ENCODE data around the gene ZNF746. TPM values are rescaled to one million over a fixed set of nuclear protein-coding genes. Genes with fewer than 3 reads are reported as not detected.

Gene ZNF746
- polyA plus RNA-seq, 1 donor from 2014 or later = 17.2 TPM

DNA sequence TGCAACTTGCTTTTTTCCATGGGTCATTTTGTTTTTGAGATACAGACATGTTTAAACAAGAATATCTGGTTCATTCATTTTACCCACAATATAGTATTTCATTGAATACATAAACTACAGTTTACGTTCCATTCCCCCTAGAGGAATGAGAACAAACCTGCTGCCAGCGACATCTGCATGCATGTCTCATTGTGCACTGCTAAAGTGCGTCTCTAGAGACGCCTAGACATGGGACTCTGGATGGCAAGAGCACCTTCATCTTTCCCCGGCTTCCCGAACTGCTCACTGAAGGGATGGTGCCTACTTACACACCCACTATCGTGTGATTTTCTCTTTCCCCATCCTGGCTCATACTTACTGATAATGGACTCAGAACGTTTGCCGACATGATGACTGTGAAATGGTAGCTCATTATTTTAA, 35.5 kb downstream of the ZNF746 start:
- Histone ChIP-seq H3K27ac (ENCODE audit: low read length) (no peak overlapping the region), H3K9me3 (ENCODE audit: low read length) (no peaks in the 10 kb centered on the region), H3K27me3 (ENCODE audit: insufficient read depth, low read depth, low read length) (no peaks in the 10 kb centered on the region), H3K4me3 (ENCODE audit: low read length) (no peak overlapping the region), H4K20me1 (ENCODE audit: insufficient read depth) (no peaks in the 10 kb centered on the region), H3K36me3 (ENCODE audit: insufficient read depth, low read length) (no peaks in the 10 kb centered on the region), H3K79me2 (replicated peaks; ENCODE audit: insufficient read depth, low read length) (peaks cover 21% of the 10 kb centered on the region), H3K9ac (ENCODE audit: low read length) (no peak overlapping the region), H3K4me2 (ENCODE audit: low read length) (no peak overlapping the region), H3K9me2 (ENCODE audit: insufficient read depth, low read length) (no peaks in the 10 kb centered on the region), H3F3A (ENCODE audit: insufficient read depth, low read length, poor library complexity, severe bottlenecking) (peaks cover 3% of the 10 kb centered on the region), H2AFZ (ENCODE audit: low read depth, low read length) (no peak overlapping the region)
- TF ChIP-seq SMC3 (conservative IDR thresholded peaks at IDR 0.05; ENCODE audit: poor library complexity) (no peak), POLR2AphosphoS5 (IDR thresholded peaks at IDR 0.05) (no peak), RAD21 (conservative IDR thresholded peaks at IDR 0.05) (no peak), EZH2 (IDR thresholded peaks at IDR 0.05; ENCODE audit: borderline replicate concordance, insufficient read depth, low read length, poor library complexity, severe bottlenecking) (no peak), MXI1 (conservative IDR thresholded peaks at IDR 0.05; ENCODE audit: poor library complexity, severe bottlenecking) (no peak), EP300 (conservative IDR thresholded peaks at IDR 0.05; ENCODE audit: poor library complexity, severe bottlenecking) (no peak), TAF1 (IDR thresholded peaks at IDR 0.05; ENCODE audit: low read depth) (no peak)
- TF ChIP-seq, protein P1, sequence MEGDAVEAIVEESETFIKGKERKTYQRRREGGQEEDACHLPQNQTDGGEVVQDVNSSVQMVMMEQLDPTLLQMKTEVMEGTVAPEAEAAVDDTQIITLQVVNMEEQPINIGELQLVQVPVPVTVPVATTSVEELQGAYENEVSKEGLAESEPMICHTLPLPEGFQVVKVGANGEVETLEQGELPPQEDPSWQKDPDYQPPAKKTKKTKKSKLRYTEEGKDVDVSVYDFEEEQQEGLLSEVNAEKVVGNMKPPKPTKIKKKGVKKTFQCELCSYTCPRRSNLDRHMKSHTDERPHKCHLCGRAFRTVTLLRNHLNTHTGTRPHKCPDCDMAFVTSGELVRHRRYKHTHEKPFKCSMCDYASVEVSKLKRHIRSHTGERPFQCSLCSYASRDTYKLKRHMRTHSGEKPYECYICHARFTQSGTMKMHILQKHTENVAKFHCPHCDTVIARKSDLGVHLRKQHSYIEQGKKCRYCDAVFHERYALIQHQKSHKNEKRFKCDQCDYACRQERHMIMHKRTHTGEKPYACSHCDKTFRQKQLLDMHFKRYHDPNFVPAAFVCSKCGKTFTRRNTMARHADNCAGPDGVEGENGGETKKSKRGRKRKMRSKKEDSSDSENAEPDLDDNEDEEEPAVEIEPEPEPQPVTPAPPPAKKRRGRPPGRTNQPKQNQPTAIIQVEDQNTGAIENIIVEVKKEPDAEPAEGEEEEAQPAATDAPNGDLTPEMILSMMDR (IDR thresholded peaks at IDR 0.05; ENCODE audit: poor library complexity, severe bottlenecking) = no peak
- TF ChIP-seq, protein P2, sequence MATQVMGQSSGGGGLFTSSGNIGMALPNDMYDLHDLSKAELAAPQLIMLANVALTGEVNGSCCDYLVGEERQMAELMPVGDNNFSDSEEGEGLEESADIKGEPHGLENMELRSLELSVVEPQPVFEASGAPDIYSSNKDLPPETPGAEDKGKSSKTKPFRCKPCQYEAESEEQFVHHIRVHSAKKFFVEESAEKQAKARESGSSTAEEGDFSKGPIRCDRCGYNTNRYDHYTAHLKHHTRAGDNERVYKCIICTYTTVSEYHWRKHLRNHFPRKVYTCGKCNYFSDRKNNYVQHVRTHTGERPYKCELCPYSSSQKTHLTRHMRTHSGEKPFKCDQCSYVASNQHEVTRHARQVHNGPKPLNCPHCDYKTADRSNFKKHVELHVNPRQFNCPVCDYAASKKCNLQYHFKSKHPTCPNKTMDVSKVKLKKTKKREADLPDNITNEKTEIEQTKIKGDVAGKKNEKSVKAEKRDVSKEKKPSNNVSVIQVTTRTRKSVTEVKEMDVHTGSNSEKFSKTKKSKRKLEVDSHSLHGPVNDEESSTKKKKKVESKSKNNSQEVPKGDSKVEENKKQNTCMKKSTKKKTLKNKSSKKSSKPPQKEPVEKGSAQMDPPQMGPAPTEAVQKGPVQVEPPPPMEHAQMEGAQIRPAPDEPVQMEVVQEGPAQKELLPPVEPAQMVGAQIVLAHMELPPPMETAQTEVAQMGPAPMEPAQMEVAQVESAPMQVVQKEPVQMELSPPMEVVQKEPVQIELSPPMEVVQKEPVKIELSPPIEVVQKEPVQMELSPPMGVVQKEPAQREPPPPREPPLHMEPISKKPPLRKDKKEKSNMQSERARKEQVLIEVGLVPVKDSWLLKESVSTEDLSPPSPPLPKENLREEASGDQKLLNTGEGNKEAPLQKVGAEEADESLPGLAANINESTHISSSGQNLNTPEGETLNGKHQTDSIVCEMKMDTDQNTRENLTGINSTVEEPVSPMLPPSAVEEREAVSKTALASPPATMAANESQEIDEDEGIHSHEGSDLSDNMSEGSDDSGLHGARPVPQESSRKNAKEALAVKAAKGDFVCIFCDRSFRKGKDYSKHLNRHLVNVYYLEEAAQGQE (IDR thresholded peaks at IDR 0.05; ENCODE audit: borderline replicate concordance) = no peak

DNA sequence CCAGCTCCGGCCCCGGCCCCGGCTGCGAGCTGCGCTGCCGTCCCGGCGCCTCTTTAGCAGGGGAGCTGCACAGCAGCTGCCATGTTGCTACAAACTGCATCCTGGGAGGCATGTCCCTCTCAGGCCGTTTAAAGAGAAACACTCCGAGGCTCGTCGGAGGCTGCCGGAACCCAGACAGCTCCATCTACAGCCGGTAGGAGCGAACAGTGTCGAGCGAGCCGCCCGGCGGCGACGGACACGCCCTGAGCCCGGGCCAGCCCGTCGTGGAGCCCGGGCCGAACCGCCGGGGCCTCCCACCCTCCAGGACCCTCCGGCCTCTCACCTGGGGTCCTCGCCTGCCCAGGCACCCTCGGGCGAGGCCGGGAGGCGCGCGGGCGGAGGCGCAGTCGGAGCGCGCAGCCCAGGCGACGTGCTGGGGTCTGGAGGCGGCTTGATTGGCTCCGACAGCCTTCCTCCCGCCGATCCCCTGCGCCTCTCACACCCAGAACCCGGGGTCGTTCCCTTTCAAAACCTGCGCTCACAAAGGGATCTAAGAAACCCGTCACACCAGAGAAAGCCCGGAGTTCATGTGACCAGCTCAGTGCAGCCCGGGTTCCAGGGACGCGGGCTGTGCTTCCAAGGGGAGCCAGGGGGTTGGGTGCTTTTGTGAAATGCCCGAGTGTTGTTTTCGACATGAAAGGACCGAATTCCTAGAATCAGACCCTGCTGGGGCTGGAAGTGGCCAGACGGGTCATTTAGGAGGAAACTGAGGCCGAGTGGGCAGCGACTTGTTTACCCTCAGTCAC, 36.9 kb downstream of the ZNF746 start, which contains the start of gene ZNF777:
Gene ZNF777, minus strand, starts transcription at position 570 of the 785 bp plus-strand sequence. CDS start 5,040 bp downstream, outside the sequence.
- Histone ChIP-seq H3K4me3 (ENCODE audit: low read length) (peak within 1 kb of the TSS; percentile 78), H3F3A (ENCODE audit: insufficient read depth, low read length, poor library complexity, severe bottlenecking) (peaks cover 3% of the 10 kb centered on the region), H3K36me3 (ENCODE audit: insufficient read depth, low read length) (no peaks in the 10 kb centered on the region), H4K20me1 (ENCODE audit: insufficient read depth) (no peaks in the 10 kb centered on the region), H3K9me2 (ENCODE audit: insufficient read depth, low read length) (no peaks in the 10 kb centered on the region), H3K79me2 (replicated peaks; ENCODE audit: insufficient read depth, low read length) (peaks cover 28% of the 10 kb centered on the region), H3K27ac (ENCODE audit: low read length) (peak within 1 kb of the TSS; percentile 66), H3K27me3 (ENCODE audit: insufficient read depth, low read depth, low read length) (no peaks in the 10 kb centered on the region), H3K9ac (ENCODE audit: low read length) (peak within 1 kb of the TSS; percentile 76), H3K9me3 (ENCODE audit: low read length) (no peaks in the 10 kb centered on the region), H2AFZ (ENCODE audit: low read depth, low read length) (peak within 1 kb of the TSS; percentile 94), H3K4me2 (ENCODE audit: low read length) (peak within 1 kb of the TSS; percentile 2)
- peak; percentile 53 for TF ChIP-seq SMC3 (conservative IDR thresholded peaks at IDR 0.05; ENCODE audit: poor library complexity)
- TF ChIP-seq EP300 (conservative IDR thresholded peaks at IDR 0.05; ENCODE audit: poor library complexity, severe bottlenecking) = peak; percentile 43
- TF ChIP-seq, protein P2 (IDR thresholded peaks at IDR 0.05; ENCODE audit: borderline replicate concordance) = peak; percentile 43
- TF ChIP-seq EZH2 (IDR thresholded peaks at IDR 0.05; ENCODE audit: borderline replicate concordance, insufficient read depth, low read length, poor library complexity, severe bottlenecking) = no peak
- peak; percentile 70 for TF ChIP-seq MXI1 (conservative IDR thresholded peaks at IDR 0.05; ENCODE audit: poor library complexity, severe bottlenecking)
- TF ChIP-seq, protein P1 (IDR thresholded peaks at IDR 0.05; ENCODE audit: poor library complexity, severe bottlenecking) = peak; percentile 76
- peak; percentile 41 for TF ChIP-seq POLR2AphosphoS5 (IDR thresholded peaks at IDR 0.05)
- no peak for TF ChIP-seq TAF1 (IDR thresholded peaks at IDR 0.05; ENCODE audit: low read depth)
- TF ChIP-seq RAD21 (conservative IDR thresholded peaks at IDR 0.05) = peak; percentile 46
